Activated naive CD8-positive, alpha-beta T cell treated with anti-CD3 and anti-CD28 coated beads for 36 hours (primary cell): ENCODE data around the gene PPP2R5C. TPM values are rescaled to one million over a fixed set of nuclear protein-coding genes. Genes with fewer than 3 reads are reported as not detected.
"Not testable (repeated sequence)": the region's sequence is repeated elsewhere in the genome, so short reads cannot be mapped to it uniquely, and the experiment has no call there.

Source experiments
- DNase-seq: peaks from one replicate; pipeline ENCODE4 v3.0.0; 2021
- H3K27ac Mint-ChIP-seq: one replicate; pipeline ENCODE4 v1.8.0; 2022; ENCODE audit warnings: mild to moderate bottlenecking, moderate library complexity, mixed read lengths
- H3K27me3 Mint-ChIP-seq: one replicate; pipeline ENCODE4 v1.8.0; 2022; ENCODE audit warnings: mild to moderate bottlenecking, mixed read lengths
- H3K36me3 Mint-ChIP-seq: one replicate; pipeline ENCODE4 v1.8.0; 2021; ENCODE audit warnings: mild to moderate bottlenecking, mixed read lengths
- H3K4me1 Mint-ChIP-seq: one replicate; pipeline ENCODE4 v1.8.0; 2021; ENCODE audit warnings: mixed read lengths
- H3K4me3 Mint-ChIP-seq: one replicate; pipeline ENCODE4 v1.8.0; 2022; ENCODE audit warnings: mild to moderate bottlenecking, moderate library complexity, mixed read lengths
- H3K9me3 Mint-ChIP-seq: one replicate; pipeline ENCODE4 v1.8.0; 2022; ENCODE audit warnings: mixed read lengths
- total RNA-seq, 2 experiments: library from RNA; stranded (reverse); gene quantifications; one replicate each; pipeline ENCODE4 v1.2.3, GENCODE V29; 2021

Gene PPP2R5C
- total RNA-seq, 2 experiments from 2014 or later = 209 to 221 TPM

GRCh38 chr14:101775826-101776225 is 14.3 kb downstream of the PPP2R5C start:
- Mint-ChIP-seq H3K4me1 (peaks cover 14% of the 10 kb centered on the region), H3K27ac (no peak overlapping the region), H3K36me3 (peaks cover 5% of the 10 kb centered on the region), H3K9me3 (no peaks in the 10 kb centered on the region), H3K4me3 (no peak overlapping the region), H3K27me3 (no peaks in the 10 kb centered on the region)
- DNase-seq = no peak

GRCh38 chr14:101776344-101776743 is 14.8 kb downstream of the PPP2R5C start:
- Mint-ChIP-seq H3K27ac (no peak overlapping the region), H3K27me3 (no peaks in the 10 kb centered on the region), H3K4me1 (peaks cover 12% of the 10 kb centered on the region), H3K9me3 (no peaks in the 10 kb centered on the region), H3K36me3 (peaks cover 5% of the 10 kb centered on the region), H3K4me3 (no peak overlapping the region)
- no peak for DNase-seq

- no peak for DNase-seq
- peaks cover 2% of the 10 kb centered on the region for H3K9me3 Mint-ChIP-seq
- no peaks in the 10 kb centered on the region for H3K27me3 Mint-ChIP-seq
- peaks cover 16% of the 10 kb centered on the region for H3K4me1 Mint-ChIP-seq
- H3K4me3 Mint-ChIP-seq = no peak overlapping the region
- H3K36me3 Mint-ChIP-seq = peaks cover 14% of the 10 kb centered on the region
- no peak overlapping the region for H3K27ac Mint-ChIP-seq
These were observed 18.9 kb downstream of the PPP2R5C start for GRCh38 chr14:101780390-101780789.

DNA sequence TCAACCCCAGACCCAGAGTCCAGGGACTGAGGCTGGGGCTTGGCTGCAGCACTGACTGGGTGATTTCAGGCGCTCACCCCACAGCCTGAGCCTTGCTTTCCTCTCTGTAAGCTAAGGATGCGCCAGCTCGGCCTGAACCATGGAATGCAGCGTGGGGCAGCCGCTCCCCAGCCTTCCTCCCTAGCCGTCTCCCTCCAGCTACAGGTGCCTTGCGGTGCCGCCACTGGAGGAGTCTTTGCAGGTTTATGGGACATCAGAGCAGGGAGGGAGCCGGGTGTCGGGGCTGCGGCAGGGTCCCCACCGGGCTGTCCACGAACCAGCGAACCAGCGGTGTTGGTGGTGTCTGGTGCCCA is 19.4 kb downstream of the PPP2R5C start:
- Mint-ChIP-seq H3K27me3 (no peaks in the 10 kb centered on the region), H3K9me3 (peaks cover 2% of the 10 kb centered on the region), H3K36me3 (peaks cover 14% of the 10 kb centered on the region), H3K4me1 (peaks cover 16% of the 10 kb centered on the region), H3K27ac (no peak overlapping the region), H3K4me3 (peak overlapping the region; percentile 73)
- DNase-seq = peak; percentile 17

- H3K4me1 Mint-ChIP-seq = peaks cover 15% of the 10 kb centered on the region
- peaks cover 14% of the 10 kb centered on the region for H3K36me3 Mint-ChIP-seq
- H3K27ac Mint-ChIP-seq = no peak overlapping the region
- peak; percentile 52 for DNase-seq
- H3K27me3 Mint-ChIP-seq = no peaks in the 10 kb centered on the region
- peaks cover 2% of the 10 kb centered on the region for H3K9me3 Mint-ChIP-seq
- H3K4me3 Mint-ChIP-seq = peak overlapping the region; percentile 73
These were observed 19.9 kb downstream of the PPP2R5C start for GRCh38 chr14:101781240-101782061.

- H3K36me3 Mint-ChIP-seq = peaks cover 11% of the 10 kb centered on the region
- H3K9me3 Mint-ChIP-seq = peaks cover 2% of the 10 kb centered on the region
- DNase-seq = no peak
- peak overlapping the region; percentile 60 for H3K4me3 Mint-ChIP-seq
- no peaks in the 10 kb centered on the region for H3K27me3 Mint-ChIP-seq
- H3K4me1 Mint-ChIP-seq = peaks cover 10% of the 10 kb centered on the region
- peak overlapping the region; percentile 32 for H3K27ac Mint-ChIP-seq
These were observed 21.9 kb downstream of the PPP2R5C start for GRCh38 chr14:101783260-101784016.

DNA sequence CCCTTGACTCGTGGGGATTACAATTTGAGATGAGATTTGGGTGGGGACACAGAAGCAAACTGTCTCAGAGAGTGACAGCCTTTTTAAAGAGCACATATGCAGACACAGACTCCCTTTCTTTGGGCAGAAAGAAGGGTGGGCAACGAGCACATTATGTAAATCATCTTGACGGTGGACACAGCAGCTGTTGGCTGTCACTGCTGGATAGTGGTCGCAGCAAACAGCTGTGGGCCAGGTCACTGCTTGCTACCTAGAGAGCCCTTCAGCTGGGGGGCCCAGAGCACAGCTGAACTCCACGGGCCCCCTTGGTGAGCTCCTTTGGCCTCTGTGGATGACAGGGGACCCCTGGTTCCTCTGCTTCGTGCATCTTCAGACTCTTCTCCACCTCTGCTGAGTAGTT is 23.1 kb downstream of the PPP2R5C start:
- no peak for DNase-seq
- Mint-ChIP-seq H3K9me3 (peaks cover 2% of the 10 kb centered on the region), H3K36me3 (peaks cover 11% of the 10 kb centered on the region), H3K4me1 (peaks cover 7% of the 10 kb centered on the region), H3K27me3 (no peaks in the 10 kb centered on the region), H3K4me3 (no peak overlapping the region), H3K27ac (no peak overlapping the region)

- Mint-ChIP-seq H3K4me3 (no peak overlapping the region), H3K9me3 (peaks cover 2% of the 10 kb centered on the region), H3K27ac (no peak overlapping the region), H3K36me3 (peaks cover 13% of the 10 kb centered on the region), H3K4me1 (peaks cover 29% of the 10 kb centered on the region), H3K27me3 (no peaks in the 10 kb centered on the region)
- DNase-seq = no peak
These were observed 26.6 kb downstream of the PPP2R5C start for GRCh38 chr14:101788016-101788635.

DNA sequence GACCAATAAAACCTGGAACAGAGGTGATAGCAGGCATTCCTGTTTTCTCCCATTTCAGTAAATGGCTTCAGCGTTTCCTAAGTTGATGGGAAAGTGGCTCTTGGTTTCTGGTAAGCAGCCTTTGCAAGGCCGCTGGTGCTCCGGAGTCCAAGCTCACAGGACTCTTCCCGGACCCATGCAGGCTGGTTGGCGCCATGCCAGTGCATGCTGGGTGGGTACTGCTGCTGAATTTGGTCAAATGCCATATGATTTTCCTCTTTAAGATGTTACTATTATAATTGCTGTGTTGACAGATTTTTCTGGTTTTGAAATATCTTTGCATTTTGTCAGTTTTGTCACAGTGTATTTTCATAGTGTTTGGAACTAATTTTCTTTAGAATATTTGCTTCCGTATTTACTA is 27.7 kb downstream of the PPP2R5C start:
- H3K27me3 Mint-ChIP-seq = no peaks in the 10 kb centered on the region
- peaks cover 4% of the 10 kb centered on the region for H3K9me3 Mint-ChIP-seq
- H3K4me1 Mint-ChIP-seq = peaks cover 26% of the 10 kb centered on the region
- peaks cover 14% of the 10 kb centered on the region for H3K36me3 Mint-ChIP-seq
- H3K4me3 Mint-ChIP-seq = no peak overlapping the region
- no peak overlapping the region for H3K27ac Mint-ChIP-seq
- no peak for DNase-seq

DNA sequence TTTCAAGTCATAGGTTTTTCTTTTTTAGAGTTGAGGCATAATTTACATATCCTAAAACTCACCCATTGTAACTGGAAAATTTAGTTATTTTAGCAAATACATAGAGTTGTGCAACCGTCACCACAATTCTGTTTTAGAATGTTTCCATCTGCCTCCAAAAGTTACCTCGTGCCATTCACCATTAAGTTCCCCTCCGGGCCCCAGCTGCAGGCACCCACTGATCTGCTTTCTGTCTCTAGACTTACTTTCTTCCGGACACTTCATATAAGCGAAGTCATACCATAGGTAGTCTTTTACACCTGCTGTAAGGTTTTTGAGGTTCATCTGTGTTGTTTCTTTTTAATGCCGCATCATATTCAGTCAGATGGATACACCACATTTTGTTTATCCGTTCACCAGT is 28.7 kb downstream of the PPP2R5C start:
- Mint-ChIP-seq H3K27me3 (no peaks in the 10 kb centered on the region), H3K27ac (no peak overlapping the region), H3K9me3 (peaks cover 3% of the 10 kb centered on the region), H3K4me3 (no peak overlapping the region), H3K36me3 (peaks cover 11% of the 10 kb centered on the region), H3K4me1 (peaks cover 22% of the 10 kb centered on the region)
- no peak for DNase-seq

- H3K27me3 Mint-ChIP-seq = no peaks in the 10 kb centered on the region
- peaks cover 22% of the 10 kb centered on the region for H3K4me1 Mint-ChIP-seq
- peak overlapping the region; percentile 76 for H3K27ac Mint-ChIP-seq
- H3K9me3 Mint-ChIP-seq = peaks cover 3% of the 10 kb centered on the region
- peaks cover 10% of the 10 kb centered on the region for H3K36me3 Mint-ChIP-seq
- DNase-seq = no peak
- H3K4me3 Mint-ChIP-seq = peak overlapping the region; percentile 54
These were observed 30.5 kb downstream of the PPP2R5C start for GRCh38 chr14:101791919-101792572.

GRCh38 chr14:101796016-101796415 is 34.5 kb downstream of the PPP2R5C start:
- no peak overlapping the region for H3K4me3 Mint-ChIP-seq
- peaks cover 10% of the 10 kb centered on the region for H3K36me3 Mint-ChIP-seq
- no peak for DNase-seq
- H3K27ac Mint-ChIP-seq = no peak overlapping the region
- H3K9me3 Mint-ChIP-seq = peaks cover 3% of the 10 kb centered on the region
- H3K27me3 Mint-ChIP-seq = no peaks in the 10 kb centered on the region
- H3K4me1 Mint-ChIP-seq = peaks cover 13% of the 10 kb centered on the region

- Mint-ChIP-seq H3K9me3 (peaks cover 3% of the 10 kb centered on the region), H3K4me1 (peaks cover 12% of the 10 kb centered on the region), H3K27me3 (no peaks in the 10 kb centered on the region), H3K4me3 (no peak overlapping the region), H3K27ac (no peak overlapping the region), H3K36me3 (peaks cover 10% of the 10 kb centered on the region)
- no peak for DNase-seq
These were observed 35.0 kb downstream of the PPP2R5C start for GRCh38 chr14:101796479-101796878.

DNA sequence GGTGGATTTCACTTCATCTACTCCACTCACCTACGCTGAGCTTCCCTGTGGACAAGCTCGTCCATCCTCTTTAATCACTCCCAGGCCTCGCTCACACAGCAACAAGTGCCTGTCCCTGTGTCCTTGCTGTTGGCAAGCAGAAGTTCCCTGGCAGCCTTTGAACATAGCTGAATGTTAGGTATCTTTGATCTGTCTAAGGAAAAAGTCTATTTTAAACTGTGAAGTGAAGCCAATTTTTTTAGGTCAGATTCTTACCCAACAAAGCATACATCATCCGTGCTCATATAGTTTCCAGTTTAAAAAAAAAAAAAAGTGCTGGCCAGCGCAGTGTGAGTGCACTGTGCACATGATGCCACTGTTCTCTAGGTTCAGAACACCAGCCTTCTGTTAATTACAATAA is 36.3 kb downstream of the PPP2R5C start:
- H3K4me3 Mint-ChIP-seq = no peak overlapping the region
- DNase-seq = no peak
- no peaks in the 10 kb centered on the region for H3K4me1 Mint-ChIP-seq
- H3K27me3 Mint-ChIP-seq = no peaks in the 10 kb centered on the region
- peaks cover 3% of the 10 kb centered on the region for H3K9me3 Mint-ChIP-seq
- no peak overlapping the region for H3K27ac Mint-ChIP-seq
- H3K36me3 Mint-ChIP-seq = peaks cover 10% of the 10 kb centered on the region

- not testable (repeated sequence) for H3K9me3 Mint-ChIP-seq, H3K4me3 Mint-ChIP-seq, H3K27ac Mint-ChIP-seq, DNase-seq, H3K36me3 Mint-ChIP-seq, H3K4me1 Mint-ChIP-seq, H3K27me3 Mint-ChIP-seq
These were observed 42.9 kb downstream of the PPP2R5C start for GRCh38 chr14:101804373-101804772.
